ENCODE results near the gene POTEF. TPM values are rescaled to one million over a fixed set of nuclear protein-coding genes. Genes with fewer than 3 reads are reported as not detected.
"Not testable (repeated sequence)": the region's sequence is repeated elsewhere in the genome, so short reads cannot be mapped to it uniquely, and the experiment has no call there.

POTEF gene
- total RNA-seq, 1 experiment from 2014 or later = not detected

GRCh38 chr2:130038265-130038603, 90.8 kb downstream of the POTEF start:
- not testable (repeated sequence) for H3K9me2 ChIP-seq (replicated peaks; ENCODE audit: insufficient read depth, low read length); H3K36me3 ChIP-seq (ENCODE audit: insufficient read depth, low read length); H3K4me3 ChIP-seq (ENCODE audit: low read length); H3K4me2 ChIP-seq (ENCODE audit: low read depth, low read length, poor library complexity, severe bottlenecking); H2AFZ ChIP-seq (ENCODE audit: low read length); H4K20me1 ChIP-seq (ENCODE audit: insufficient read depth, low read depth, low read length); H3K27ac ChIP-seq (ENCODE audit: low read length); H3K4me1 ChIP-seq (ENCODE audit: low read length); H3K79me2 ChIP-seq (ENCODE audit: low read length); H3K27me3 ChIP-seq (ENCODE audit: low read length); H3K9me3 ChIP-seq (ENCODE audit: low read length); DNase-seq; H3K9ac ChIP-seq (ENCODE audit: low read length)

GRCh38 chr2:130025931-130026330, 103.1 kb downstream of the POTEF start:
- not testable (repeated sequence) for H3K4me2 ChIP-seq (ENCODE audit: low read depth, low read length, poor library complexity, severe bottlenecking); H3K36me3 ChIP-seq (ENCODE audit: insufficient read depth, low read length); H3K9me2 ChIP-seq (replicated peaks; ENCODE audit: insufficient read depth, low read length); H3K9ac ChIP-seq (ENCODE audit: low read length); H3K27me3 ChIP-seq (ENCODE audit: low read length); H3K9me3 ChIP-seq (ENCODE audit: low read length); H3K4me1 ChIP-seq (ENCODE audit: low read length); H3K27ac ChIP-seq (ENCODE audit: low read length); H3K4me3 ChIP-seq (ENCODE audit: low read length); H2AFZ ChIP-seq (ENCODE audit: low read length); H3K79me2 ChIP-seq (ENCODE audit: low read length); H4K20me1 ChIP-seq (ENCODE audit: insufficient read depth, low read depth, low read length)
- DNase-seq = peak; percentile 84

Small RNAs within 50 kb of the gene (small RNA-seq; reads per million reads assigned to genes)
- gene AC018865.2 (not detected), gene RNU6-1049P (not detected)

Other genes with a start within 250 kb of the POTEF start
- gene RAB6C, start 149.6 kb downstream of the POTEF start, total RNA-seq (2014; rRNA removed; shearing (Covaris generic); ENCODE audit: low replicate concordance) = 0.52 and 1.5 TPM in 2 replicates
- 11.9 and 45.0 TPM in 2 replicates for gene CCDC74B, start 15.9 kb upstream of the POTEF start, total RNA-seq (2014; rRNA removed; shearing (Covaris generic); ENCODE audit: low replicate concordance)
- 24.3 and 32.5 TPM in 2 replicates for gene SMPD4, start 52.4 kb upstream of the POTEF start, total RNA-seq (2014; rRNA removed; shearing (Covaris generic); ENCODE audit: low replicate concordance)
- gene MZT2B, start 53.0 kb upstream of the POTEF start, total RNA-seq (2014; rRNA removed; shearing (Covaris generic); ENCODE audit: low replicate concordance) = 190 and 395 TPM in 2 replicates
- not detected in 2 replicates for gene TUBA3E, start 69.2 kb upstream of the POTEF start, total RNA-seq (2014; rRNA removed; shearing (Covaris generic); ENCODE audit: low replicate concordance)
- gene IMP4, start 213.7 kb upstream of the POTEF start, total RNA-seq (2014; rRNA removed; shearing (Covaris generic); ENCODE audit: low replicate concordance) = 233 and 379 TPM in 2 replicates
- 229 and 264 TPM in 2 replicates for gene PTPN18, start 226.8 kb upstream of the POTEF start, total RNA-seq (2014; rRNA removed; shearing (Covaris generic); ENCODE audit: low replicate concordance)